Right lobe of liver (tissue), 4 donors: ENCODE measurements around the gene BHLHE41.

Source experiments
- POLR2A ChIP-seq: fragments of 450-650 bp; IDR thresholded peaks from one replicate; pipeline ENCODE4 v1.6.1; 2017; ENCODE audit warnings: antibody characterized with exemption, mild to moderate bottlenecking
- TF ChIP-seq, protein P1 (sequence below), 4 donors: fragments of 200-600 bp in 3 of 4; fragments of 450-650 bp in 1 of 4; IDR thresholded peaks; one replicate each; pipeline versions ENCODE4 v1.5.1 to v1.8.0; 2016 to 2022; ENCODE audit warnings: antibody characterized with exemption in 4 of 4, mild to moderate bottlenecking in 2 of 4
- donor health status: DM: no; HTN: no; CAD: no.
- donor health status: DM: no; HTN: no; CAD: no.
- donor health status: DM: no; HTN: yes; CAD: no.

DNA sequence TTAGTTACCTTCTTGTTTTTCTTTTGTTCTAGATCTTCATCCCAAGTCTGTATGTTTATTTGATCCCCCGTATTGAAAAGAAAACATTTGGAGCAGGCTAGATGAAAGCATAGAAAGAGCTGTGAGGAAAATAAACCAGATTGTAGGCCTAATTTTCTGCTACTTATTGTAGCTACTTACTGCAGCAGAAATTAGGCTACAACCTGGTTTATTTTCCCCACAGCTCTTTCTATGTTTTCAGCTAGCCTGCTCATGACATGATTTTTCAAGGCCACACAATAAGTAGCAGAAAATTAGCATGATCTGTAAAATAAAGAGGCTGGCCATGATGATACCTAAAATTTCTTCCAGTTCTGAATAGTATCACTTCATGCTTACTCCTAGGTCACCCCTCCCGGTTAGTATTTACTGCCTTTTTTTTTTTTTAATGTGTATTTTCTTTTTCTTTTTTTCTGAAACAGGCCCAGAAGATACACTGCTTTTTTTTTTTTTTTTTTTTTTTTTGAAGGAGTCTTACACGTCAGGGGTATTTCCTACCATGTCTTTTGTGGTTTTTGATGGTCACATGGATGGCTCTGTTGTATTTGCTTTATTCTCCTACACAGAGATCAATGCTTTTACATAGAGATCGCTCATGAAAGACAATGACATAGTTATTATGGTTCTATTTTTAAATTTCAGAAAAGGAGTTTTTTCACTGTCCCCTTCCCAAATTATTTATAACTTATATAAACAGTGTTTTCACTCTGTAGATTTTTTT, 32.3 kb downstream of the BHLHE41 start:
- TF ChIP-seq POLR2A = no peak
- TF ChIP-seq, protein P1, sequence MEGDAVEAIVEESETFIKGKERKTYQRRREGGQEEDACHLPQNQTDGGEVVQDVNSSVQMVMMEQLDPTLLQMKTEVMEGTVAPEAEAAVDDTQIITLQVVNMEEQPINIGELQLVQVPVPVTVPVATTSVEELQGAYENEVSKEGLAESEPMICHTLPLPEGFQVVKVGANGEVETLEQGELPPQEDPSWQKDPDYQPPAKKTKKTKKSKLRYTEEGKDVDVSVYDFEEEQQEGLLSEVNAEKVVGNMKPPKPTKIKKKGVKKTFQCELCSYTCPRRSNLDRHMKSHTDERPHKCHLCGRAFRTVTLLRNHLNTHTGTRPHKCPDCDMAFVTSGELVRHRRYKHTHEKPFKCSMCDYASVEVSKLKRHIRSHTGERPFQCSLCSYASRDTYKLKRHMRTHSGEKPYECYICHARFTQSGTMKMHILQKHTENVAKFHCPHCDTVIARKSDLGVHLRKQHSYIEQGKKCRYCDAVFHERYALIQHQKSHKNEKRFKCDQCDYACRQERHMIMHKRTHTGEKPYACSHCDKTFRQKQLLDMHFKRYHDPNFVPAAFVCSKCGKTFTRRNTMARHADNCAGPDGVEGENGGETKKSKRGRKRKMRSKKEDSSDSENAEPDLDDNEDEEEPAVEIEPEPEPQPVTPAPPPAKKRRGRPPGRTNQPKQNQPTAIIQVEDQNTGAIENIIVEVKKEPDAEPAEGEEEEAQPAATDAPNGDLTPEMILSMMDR (IDR thresholded peaks at IDR 0.05) = no peak
